HG02840 (cell line): ENCODE results near the gene SOST.
"Not testable (repeated sequence)": the region's sequence is repeated elsewhere in the genome, so short reads cannot be mapped to it uniquely, and the experiment has no call there.

ENCODE experiments used
- ATAC-seq: cut with Tn5 transposase; IDR thresholded peaks from one replicate; pipeline ENCODE4 v1.9.1; 2021; ENCODE audit warnings: mild to moderate bottlenecking, moderate library complexity, moderate number of reproducible peaks; ENCODE audit not compliant: unreplicated experiment, low FRiP score

Gene SOST

DNA sequence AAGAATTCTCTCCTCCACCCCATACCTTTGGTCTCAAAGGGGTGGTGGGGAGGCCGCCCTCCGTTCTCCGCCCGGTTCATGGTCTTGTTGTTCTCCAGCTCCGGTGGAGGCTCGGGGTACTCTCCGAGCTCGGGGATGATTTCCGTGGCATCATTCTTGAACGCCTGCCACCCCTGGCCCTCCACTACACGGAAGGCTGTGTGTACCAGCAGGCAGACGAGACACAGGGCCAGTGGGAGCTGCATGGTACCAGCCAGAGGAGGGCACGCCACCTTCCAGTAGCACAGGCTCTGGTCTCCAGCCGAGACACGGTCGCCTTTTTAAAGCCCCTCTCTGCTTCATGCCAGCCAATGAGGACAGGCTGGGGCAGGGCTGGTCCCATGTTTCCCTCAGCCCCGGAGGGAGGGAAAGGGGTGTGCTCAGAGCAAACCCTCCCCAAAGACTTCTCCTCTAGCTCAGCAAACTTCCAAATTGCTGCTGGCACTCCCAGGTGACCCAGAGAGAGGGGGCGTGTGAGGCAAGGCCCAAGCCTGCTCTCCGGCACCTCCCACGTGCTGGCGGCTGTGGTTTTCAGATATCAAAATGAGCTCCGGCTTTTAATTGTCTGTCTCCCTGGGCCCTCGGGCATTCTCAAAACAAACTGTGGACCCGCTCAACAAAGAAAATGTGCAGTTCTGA, at the start of gene SOST:
Gene SOST (minus strand): TSS at position 295 of the 678 bp plus-strand sequence. CDS start 50 bp downstream, at position 245.
- no peak for ATAC-seq

- no peak for ATAC-seq
These were observed 49.5 kb upstream of the SOST start for GRCh38 chr17:43808076-43808475.

- no peak for ATAC-seq
These were observed 46.5 kb upstream of the SOST start for GRCh38 chr17:43805117-43805516.

DNA sequence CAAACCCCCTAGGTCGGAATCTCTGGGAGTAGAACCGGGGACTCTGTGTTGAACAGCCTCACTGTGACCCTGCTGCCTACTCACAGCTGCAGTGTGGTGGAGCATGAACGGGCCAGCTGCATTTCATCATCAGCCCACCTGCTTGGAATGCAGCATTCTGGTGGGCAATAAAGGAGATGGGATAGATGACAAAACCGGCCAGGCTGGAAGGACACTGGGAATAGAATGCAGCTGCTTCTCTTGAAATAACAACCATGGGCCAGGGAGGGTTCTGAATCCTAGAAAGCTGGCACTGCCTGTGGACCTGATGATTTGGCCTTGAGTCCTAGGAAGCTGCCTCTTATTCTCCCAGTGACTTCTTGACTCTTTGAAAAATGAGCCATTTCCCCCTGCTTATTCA, 45.2 kb upstream of the SOST start:
- no peak for ATAC-seq

- no peak for ATAC-seq
These were observed 43.3 kb upstream of the SOST start for GRCh38 chr17:43801844-43802243.

- no peak for ATAC-seq
These were observed 42.1 kb upstream of the SOST start for GRCh38 chr17:43800736-43801135.

GRCh38 chr17:43799047-43799446, 40.5 kb upstream of the SOST start:
- no peak for ATAC-seq

GRCh38 chr17:43798024-43798423, 39.4 kb upstream of the SOST start:
- not testable (repeated sequence) for ATAC-seq

GRCh38 chr17:43792668-43793067, 34.1 kb upstream of the SOST start:
- not testable (repeated sequence) for ATAC-seq

DNA sequence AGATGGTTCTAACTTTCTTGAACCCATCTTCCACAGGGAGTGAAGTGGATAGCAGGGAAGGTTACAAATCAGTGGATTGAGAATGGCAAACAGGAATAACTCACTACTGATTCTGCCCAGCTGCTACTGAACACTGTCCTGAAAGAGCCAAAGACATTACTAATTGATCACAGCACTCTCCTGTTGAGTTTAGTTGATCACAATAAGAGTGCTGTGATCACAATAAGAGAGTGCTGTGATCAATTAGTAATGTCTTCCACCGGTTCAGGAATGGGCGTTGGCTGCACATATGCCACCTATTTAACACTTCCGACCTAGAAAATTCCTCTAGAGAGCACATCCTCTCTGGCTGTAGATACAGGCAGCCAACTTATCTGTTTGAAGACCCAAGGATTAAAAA, 33.0 kb upstream of the SOST start:
- ATAC-seq: no peak

GRCh38 chr17:43790311-43790940, 31.8 kb upstream of the SOST start:
- no peak for ATAC-seq

DNA sequence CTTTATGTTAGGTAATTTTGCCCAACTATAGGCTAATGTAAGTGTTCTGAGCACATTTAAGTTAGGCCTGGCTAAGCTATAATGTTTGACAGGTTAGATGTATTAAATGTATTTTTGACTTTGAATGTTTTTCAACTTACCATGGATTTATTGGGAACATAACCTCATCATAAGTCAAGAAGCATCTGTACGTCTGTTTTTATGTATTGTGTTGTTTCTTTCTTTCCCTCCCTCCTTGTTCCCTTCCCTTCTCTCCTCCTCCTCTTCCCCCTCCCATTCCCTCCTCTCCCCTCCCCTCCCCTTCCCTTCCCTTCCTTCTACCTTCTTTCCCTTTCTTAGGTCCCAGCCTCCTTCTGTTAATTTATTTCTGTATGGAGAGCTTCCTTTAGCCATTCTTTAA, 30.9 kb upstream of the SOST start:
- no peak for ATAC-seq

GRCh38 chr17:43788540-43788939, 29.9 kb upstream of the SOST start:
- no peak for ATAC-seq

- no peak for ATAC-seq
These were observed 29.1 kb upstream of the SOST start for GRCh38 chr17:43787728-43788127.

GRCh38 chr17:43784628-43785101, 26.1 kb upstream of the SOST start:
- ATAC-seq: no peak

- no peak for ATAC-seq
These were observed 25.5 kb upstream of the SOST start for GRCh38 chr17:43784068-43784467.

DNA sequence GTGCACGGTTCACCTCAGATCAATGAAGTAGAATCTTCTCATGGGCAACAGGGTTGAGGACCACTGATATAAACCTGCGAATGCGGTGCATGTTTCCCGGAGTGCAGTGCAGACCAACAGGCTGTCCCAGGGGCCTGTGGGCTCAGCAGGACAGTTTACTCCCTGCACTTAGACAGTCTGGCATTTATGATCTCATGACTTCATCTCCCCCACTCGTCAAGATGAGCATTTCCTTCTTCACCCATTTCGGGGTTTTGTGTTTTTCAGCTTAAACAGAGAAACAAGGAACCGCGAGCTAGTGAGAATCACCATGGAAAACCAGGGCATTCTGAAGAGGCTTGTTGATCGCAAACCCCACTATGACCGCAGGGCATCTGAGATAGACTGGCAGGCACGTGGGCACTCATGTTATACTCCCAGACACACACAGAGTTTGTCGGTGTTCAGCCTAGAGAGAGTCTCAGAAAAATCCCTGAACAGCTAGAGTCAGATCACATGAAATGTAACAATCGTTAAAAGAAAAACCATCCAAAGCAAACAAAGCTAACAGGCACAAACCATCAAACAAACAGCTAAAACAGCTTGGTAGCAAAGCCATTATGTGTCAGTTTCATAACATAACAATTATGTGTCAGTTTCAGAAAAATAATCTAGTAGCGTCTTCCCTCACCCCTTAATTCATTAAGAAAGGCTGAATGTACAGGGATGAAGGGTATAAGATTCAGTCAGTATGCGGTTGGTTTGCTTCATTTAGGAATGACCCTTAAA, 24.5 kb upstream of the SOST start:
- no peak for ATAC-seq

GRCh38 chr17:43780135-43780534, 21.5 kb upstream of the SOST start, which contains the start of gene CFAP97D1:
Gene CFAP97D1, plus strand, starts transcription at chr17:43780435. Its CDS starts 28 bp downstream, at chr17:43780463.
- no peak for ATAC-seq

GRCh38 chr17:43779145-43780125, 20.8 kb upstream of the SOST start:
- ATAC-seq: no peak
